ENCODE data around the gene EPAS1.

EPAS1 gene

GRCh38 chr2:46326231-46326980 lies 29.2 kb downstream of the EPAS1 start:
- no peak for FAIRE-seq

GRCh38 chr2:46327627-46328026 lies 30.4 kb downstream of the EPAS1 start:
- FAIRE-seq, result no peak

DNA sequence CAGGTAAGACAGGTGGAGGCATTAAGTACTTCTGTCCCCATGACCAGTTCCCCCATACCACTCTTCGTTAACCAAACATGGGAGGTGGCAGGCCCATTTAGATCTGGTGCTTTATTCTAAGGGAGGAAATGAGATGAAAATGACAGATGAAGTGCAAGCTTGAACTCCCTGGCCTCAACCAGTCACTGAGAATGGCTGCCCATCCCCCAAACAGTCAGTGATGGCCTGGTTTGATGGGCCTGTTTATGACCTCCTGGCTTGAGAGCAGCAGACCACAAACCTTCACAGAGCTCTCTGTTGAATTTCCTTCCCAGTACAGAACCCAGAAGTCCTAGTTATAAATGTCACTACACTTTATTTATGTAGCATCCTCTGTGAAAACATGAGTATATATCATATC lies 31.1 kb downstream of the EPAS1 start:
- no peak for FAIRE-seq

- no peak for FAIRE-seq
Measured at GRCh38 chr2:46328829-46329228, 31.6 kb downstream of the EPAS1 start.

DNA sequence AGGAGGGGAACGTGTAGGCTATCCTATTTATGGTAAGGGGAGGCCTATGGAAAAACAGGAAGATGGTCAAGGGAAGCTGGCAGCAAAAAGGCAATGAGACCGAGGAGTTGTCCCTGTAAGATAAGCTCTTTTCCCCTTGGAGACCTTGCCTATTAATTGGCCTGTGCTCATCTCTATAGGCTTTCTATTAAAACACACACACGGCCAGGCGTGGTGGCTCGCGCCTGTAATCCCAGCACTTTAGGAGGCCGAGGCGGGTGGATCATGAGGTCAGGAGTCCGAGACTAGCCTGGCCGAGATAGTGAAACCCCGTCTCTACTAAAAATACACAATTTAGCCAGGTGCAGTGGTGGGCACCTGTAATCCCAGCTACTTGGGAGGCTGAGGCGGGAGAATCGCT lies 32.1 kb downstream of the EPAS1 start:
- no peak for FAIRE-seq

- FAIRE-seq, result no peak
Measured at GRCh38 chr2:46329803-46330775, 32.9 kb downstream of the EPAS1 start.

DNA sequence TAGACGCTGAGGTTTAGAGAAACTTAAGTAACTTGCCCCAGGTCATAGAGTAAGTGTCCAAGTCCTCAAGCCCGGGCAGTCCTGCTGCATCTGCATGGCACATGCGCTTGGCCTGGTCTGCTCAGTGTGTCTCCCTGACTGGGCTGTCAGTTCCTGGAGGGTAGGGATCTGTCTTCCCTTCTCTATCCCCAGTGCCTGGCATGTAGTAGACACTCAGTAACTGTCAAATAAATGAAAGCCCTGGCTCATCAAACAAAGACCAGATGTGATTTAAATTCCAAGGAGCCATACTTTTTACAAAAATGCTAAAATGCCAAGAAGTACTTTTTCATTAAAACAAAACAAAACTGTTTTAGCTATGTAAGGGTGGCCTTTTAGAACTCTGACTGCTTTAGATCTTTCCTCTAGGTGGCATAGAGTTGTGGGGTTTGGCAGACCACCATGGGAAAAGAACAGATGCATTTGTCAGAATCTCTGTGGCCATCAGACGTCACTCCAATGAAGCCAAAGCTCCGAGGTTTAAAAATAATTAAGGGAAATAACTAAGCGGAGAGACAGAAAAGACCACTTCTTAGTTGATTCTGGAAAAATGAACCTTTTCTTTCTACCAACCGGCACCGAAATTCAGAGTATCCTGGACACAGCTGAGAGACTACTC lies 34.0 kb downstream of the EPAS1 start:
- no peak for FAIRE-seq

- no peak for FAIRE-seq
Measured at GRCh38 chr2:46332686-46333281, 35.6 kb downstream of the EPAS1 start.

GRCh38 chr2:46333912-46334311 lies 36.7 kb downstream of the EPAS1 start:
- no peak for FAIRE-seq

GRCh38 chr2:46334389-46335271 lies 37.4 kb downstream of the EPAS1 start:
- no peak for FAIRE-seq

DNA sequence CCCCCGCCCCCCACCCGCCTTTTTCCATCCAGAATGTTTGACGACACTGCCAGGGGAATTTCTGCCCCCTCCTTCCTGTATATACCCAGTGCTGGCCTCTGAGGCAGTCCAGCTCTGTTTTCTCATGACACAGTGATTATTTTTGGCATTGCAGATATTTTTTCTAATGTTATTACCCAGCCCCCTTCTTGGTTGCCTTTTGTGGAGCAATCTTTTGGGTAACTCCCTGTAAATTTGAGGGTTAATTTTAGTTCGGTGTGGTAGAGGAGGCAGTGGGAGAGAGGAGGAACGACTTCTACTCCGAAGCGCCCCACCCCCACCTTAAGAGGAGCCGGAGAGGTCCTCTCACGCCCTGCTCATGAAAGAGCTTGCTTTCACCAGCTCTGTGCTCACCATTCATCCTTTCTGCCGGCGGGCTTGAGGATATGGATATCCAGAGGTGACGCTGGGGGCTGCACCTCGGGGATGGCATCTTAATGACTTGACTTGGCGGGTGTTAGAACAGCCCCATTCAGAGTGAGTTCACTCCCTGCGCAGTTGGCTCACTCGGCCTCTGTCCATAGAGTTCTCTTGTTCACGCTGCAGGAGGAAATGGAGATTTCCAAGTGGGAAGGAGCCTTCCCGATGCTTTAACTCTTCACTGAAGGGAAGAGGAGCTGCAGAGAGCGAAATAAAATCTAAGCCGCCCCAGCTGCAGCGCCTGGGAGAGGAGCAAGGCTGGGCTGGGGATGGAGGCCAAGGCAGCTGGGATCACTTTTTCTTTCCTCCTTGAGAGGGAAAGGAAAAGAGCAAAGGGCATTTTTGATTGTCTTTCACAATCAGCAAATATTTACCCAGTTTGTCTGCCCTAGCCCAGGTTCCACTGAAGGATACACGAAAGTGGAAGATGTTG lies 38.4 kb downstream of the EPAS1 start:
- FAIRE-seq, result no peak

GRCh38 chr2:46336283-46336959 lies 39.2 kb downstream of the EPAS1 start:
- FAIRE-seq, result no peak

DNA sequence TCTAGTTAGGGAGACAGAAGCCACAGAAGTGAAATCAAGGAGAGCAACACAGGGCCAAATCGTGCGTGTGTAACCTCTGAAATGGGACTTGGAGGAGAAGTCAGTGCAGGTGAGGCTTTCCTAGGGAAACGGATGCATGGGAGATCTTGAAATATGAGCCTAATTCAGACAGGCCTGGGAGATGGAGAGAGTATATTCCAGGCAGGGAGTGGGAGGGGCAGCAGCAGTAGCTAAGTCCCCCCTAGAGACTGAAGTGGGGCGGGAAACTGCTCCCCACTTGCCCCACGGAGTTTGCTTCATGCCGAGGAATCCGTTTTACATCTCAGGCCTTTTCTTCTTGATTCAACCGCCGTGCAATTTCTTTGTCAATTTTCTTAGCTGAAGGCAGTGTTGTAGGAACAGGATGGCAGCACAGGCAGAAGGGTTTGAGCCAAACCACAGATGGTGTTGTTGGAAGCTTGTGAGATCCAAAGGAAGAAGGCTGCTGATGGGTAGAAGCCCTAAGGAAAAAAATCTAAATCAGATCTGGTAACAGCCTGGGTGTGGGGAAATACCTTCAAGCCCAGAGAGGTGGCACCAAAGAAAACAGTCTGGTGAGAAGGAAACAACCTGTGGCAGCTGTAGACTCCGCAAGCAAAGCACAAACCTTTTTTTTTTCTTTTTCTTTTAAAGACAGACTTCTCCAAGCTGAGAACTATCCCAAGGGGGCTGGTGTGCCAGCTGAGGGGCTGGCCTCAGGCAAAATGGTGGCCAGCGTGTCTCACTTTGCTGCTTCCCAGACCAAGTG lies 40.2 kb downstream of the EPAS1 start:
- FAIRE-seq, result no peak

DNA sequence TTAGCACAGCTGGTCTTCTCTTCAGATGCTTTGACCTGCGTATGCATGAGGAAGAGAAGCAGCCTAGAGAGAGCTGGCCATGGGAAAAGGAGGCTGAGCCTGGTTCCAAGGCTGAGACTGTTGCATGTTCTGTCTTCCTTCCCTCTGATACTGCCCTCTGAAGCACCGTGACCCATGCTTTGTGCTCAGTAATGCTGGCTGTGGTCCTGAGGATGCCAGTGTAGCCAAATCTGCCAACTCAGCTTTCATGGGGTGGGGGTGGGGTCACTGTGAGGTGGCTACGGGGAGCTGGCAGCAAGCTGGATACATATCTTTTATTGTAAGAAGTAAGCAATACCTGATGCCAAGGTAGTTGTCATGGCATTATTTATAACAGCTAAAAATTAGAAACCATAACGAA lies 41.5 kb downstream of the EPAS1 start:
- FAIRE-seq, result no peak

DNA sequence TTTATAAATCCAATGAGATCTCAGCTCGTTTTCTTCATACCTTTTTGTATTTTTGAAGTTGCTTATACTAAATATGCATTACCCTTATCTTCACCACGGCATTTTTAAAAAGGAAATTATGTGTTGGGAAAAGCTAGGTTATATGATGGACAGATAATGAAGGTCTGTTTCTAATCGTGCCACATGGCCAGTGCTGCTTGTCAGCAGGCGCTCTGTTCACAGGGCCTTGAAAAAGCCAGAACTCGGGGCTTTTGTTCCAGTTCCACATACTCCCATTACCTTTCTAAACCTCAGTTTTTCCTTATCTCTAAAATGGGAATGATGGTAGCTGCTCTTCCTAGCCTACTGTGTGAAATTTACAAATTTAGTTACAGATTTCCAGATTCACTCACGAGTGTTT lies 42.0 kb downstream of the EPAS1 start:
- FAIRE-seq, result no peak

DNA sequence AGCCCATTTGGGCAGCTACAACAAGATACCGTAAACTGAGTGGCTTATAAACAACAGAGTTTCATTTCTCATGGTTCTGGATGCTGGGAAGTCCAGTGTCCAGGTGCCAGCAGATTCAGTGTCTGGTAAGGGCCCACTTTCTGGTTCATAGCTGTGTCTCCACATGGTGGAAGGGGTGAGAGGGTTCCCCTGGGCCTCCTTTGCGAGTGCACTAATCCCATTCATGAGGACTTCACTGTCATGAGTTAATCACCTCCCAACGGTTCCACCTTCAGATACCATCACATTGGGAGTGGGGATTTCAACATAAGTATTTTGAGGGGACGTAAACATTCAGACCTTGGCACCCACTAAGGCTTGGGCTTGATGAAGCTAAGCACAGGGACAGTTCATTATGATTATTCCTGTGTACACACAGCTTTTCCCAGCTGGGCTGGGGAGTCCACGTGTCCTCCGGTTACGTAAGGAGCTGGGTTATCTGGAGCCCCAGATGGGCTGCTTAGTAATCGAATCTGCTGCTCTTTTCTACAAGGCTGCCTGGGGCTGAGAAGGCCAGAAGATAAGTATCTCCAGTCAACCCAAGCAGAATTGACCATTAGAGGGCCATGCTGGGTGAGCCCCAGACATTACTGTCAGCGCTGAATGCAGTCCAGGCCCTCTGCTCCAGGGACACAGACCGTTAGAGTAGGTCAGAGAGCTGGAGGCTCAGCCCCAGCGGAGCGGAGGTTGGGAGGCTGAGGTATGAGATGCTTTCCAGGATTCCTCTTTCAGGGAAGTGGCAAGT lies 42.7 kb downstream of the EPAS1 start:
- FAIRE-seq, result no peak

- no peak for FAIRE-seq
Measured at GRCh38 chr2:46340740-46341420, 43.7 kb downstream of the EPAS1 start.
